ENCODE measurements around the gene UNC93B1.
"Not testable (repeated sequence)": the region's sequence is repeated elsewhere in the genome, so short reads cannot be mapped to it uniquely, and the experiment has no call there.

DNA sequence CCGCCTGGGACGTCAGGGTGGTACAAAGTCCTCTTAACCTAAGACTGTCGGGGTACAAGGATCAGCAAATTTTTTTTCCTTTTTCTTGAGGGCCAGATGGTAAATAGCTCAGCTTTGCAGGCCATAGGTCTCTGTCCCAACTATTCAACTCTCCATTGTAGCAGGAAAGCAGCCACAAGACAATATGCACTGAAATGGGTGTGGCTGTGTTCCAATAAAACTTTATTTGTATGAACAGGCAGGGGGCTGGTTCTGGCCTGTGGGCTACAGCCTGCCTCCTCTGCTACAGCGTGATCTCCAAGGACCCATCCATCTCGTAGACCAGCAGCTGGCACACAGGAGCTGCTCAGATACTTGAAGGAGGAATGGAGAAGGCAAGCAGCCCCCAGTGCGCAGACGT, 56.1 kb downstream of the UNC93B1 start:
- not testable (repeated sequence) for TF ChIP-seq CTCF (conservative IDR thresholded peaks at IDR 0.05; ENCODE audit: low read depth, low read length); EZH2 (IDR thresholded peaks at IDR 0.05; ENCODE audit: borderline replicate concordance, low read depth, low read length, poor library complexity, severe bottlenecking)
